ENCODE data around the gene TMEM263. TPM values are rescaled to one million over a fixed set of nuclear protein-coding genes. Genes with fewer than 3 reads are reported as not detected.

TMEM263 gene
- total and polyA plus RNA-seq, 2 of the 13 experiments (the other 11 are each of a cell fraction or from before 2014, with no cell fraction given): 25.9 to 58.6 TPM

DNA sequence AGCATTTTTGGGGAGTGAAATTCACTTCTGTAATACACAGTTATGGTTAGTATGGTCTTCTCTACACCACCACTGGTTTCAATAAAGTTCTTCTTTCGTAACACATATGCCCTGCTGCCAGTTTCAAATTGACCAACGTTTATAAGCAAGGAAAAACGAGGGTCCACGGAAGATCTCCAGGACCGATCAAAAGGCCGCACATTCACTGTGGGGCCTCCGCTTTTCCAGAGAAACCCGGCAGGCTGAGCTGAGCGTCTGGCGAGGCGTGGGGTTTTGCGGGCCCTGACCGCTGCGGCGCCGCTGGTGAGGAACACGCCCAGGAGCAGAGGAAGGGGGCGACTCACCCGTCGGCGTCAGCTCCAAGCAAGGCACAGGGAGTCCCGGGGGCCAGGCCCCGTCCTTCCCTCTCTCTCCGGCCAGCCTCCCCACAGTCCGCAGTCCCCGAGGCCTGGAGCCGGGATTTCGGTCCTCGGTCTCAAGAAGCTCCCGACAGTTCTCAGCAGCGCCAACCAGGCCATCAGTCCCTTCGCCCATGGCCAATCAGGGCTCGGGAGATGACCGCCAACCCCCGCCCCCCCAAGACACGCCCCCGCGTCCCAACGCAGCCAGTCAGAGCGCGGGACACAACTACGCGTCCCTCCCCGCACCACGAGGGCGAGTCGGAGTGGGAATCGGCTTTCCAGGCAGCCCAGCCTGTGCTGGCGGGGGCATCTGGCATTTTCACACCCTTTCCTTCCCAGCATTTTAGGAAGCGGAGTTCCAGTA, 31.1 kb downstream of the TMEM263 start, which contains the start of gene MTERF2 (continued):
- TF ChIP-seq, protein P1, sequence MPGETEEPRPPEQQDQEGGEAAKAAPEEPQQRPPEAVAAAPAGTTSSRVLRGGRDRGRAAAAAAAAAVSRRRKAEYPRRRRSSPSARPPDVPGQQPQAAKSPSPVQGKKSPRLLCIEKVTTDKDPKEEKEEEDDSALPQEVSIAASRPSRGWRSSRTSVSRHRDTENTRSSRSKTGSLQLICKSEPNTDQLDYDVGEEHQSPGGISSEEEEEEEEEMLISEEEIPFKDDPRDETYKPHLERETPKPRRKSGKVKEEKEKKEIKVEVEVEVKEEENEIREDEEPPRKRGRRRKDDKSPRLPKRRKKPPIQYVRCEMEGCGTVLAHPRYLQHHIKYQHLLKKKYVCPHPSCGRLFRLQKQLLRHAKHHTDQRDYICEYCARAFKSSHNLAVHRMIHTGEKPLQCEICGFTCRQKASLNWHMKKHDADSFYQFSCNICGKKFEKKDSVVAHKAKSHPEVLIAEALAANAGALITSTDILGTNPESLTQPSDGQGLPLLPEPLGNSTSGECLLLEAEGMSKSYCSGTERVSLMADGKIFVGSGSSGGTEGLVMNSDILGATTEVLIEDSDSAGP (CRISPR knock-in tag; IDR thresholded peaks at IDR 0.05; ENCODE audit: borderline replicate concordance): peak; percentile 72; the same call in 1 of the 2 replicates
- peak; percentile 55; the same call in 1 of the 2 replicates for TF ChIP-seq ZBTB38 (CRISPR knock-in tag; IDR thresholded peaks at IDR 0.05)
- peak; percentile 90 for TF ChIP-seq TMF1 (CRISPR knock-in tag; IDR thresholded peaks at IDR 0.05; ENCODE audit: low read depth)
- TF ChIP-seq ARID2 (CRISPR knock-in tag; IDR thresholded peaks at IDR 0.05; ENCODE audit: borderline replicate concordance): no peak
- TF ChIP-seq, protein P2, sequence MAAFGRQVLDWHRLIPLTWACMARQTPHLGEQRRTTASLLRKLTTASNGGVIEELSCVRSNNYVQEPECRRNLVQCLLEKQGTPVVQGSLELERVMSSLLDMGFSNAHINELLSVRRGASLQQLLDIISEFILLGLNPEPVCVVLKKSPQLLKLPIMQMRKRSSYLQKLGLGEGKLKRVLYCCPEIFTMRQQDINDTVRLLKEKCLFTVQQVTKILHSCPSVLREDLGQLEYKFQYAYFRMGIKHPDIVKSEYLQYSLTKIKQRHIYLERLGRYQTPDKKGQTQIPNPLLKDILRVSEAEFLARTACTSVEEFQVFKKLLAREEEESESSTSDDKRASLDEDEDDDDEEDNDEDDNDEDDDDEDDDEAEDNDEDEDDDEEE (CRISPR knock-in tag; IDR thresholded peaks at IDR 0.05): peak; percentile 83; the same call in 1 of the 2 replicates
- TF ChIP-seq, protein P3, sequence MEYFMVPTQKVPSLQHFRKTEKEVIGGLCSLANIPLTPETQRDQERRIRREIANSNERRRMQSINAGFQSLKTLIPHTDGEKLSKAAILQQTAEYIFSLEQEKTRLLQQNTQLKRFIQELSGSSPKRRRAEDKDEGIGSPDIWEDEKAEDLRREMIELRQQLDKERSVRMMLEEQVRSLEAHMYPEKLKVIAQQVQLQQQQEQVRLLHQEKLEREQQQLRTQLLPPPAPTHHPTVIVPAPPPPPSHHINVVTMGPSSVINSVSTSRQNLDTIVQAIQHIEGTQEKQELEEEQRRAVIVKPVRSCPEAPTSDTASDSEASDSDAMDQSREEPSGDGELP (IDR thresholded peaks at IDR 0.05; ENCODE audit: borderline replicate concordance, low read depth): no peak
- TF ChIP-seq, protein P4, sequence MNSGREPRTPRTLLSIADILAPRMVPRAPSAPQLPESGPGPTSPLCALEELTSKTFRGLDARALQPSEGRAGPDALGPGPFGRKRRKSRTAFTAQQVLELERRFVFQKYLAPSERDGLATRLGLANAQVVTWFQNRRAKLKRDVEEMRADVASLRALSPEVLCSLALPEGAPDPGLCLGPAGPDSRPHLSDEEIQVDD (CRISPR knock-in tag; IDR thresholded peaks at IDR 0.05; ENCODE audit: borderline replicate concordance): no peak; the same call in 1 of the 2 replicates
- TF ChIP-seq MEIS2 (CRISPR knock-in tag; IDR thresholded peaks at IDR 0.05): peak; percentile 72; the same call in 1 of the 2 replicates
- peak; percentile 54; the same call in 1 of the 2 replicates for TF ChIP-seq ZSCAN21 (CRISPR knock-in tag; IDR thresholded peaks at IDR 0.05; ENCODE audit: borderline replicate concordance)
- peak; percentile 60; the same call in 1 of the 2 replicates for TF ChIP-seq TARDBP (CRISPR knock-in tag; IDR thresholded peaks at IDR 0.05)
- TF ChIP-seq, protein P5, sequence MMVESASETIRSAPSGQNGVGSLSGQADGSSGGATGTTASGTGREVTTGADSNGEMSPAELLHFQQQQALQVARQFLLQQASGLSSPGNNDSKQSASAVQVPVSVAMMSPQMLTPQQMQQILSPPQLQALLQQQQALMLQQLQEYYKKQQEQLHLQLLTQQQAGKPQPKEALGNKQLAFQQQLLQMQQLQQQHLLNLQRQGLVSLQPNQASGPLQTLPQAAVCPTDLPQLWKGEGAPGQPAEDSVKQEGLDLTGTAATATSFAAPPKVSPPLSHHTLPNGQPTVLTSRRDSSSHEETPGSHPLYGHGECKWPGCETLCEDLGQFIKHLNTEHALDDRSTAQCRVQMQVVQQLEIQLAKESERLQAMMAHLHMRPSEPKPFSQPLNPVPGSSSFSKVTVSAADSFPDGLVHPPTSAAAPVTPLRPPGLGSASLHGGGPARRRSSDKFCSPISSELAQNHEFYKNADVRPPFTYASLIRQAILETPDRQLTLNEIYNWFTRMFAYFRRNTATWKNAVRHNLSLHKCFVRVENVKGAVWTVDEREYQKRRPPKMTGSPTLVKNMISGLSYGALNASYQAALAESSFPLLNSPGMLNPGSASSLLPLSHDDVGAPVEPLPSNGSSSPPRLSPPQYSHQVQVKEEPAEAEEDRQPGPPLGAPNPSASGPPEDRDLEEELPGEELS (CRISPR knock-in tag; IDR thresholded peaks at IDR 0.05): peak; percentile 21; the same call in 1 of the 2 replicates
- TF ChIP-seq, protein P6, sequence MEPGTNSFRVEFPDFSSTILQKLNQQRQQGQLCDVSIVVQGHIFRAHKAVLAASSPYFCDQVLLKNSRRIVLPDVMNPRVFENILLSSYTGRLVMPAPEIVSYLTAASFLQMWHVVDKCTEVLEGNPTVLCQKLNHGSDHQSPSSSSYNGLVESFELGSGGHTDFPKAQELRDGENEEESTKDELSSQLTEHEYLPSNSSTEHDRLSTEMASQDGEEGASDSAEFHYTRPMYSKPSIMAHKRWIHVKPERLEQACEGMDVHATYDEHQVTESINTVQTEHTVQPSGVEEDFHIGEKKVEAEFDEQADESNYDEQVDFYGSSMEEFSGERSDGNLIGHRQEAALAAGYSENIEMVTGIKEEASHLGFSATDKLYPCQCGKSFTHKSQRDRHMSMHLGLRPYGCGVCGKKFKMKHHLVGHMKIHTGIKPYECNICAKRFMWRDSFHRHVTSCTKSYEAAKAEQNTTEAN (CRISPR knock-in tag; conservative IDR thresholded peaks at IDR 0.05): peak; percentile 72; the same call in 1 of the 2 replicates
- TF ChIP-seq RFXANK (CRISPR knock-in tag; IDR thresholded peaks at IDR 0.05): no peak
- 0 out of 2 replicates have a peak, but pooled peaks have one; percentile 22 for TF ChIP-seq ZNF292 (CRISPR knock-in tag; IDR thresholded peaks at IDR 0.05; ENCODE audit: borderline replicate concordance, low read depth)
- TF ChIP-seq BCL6 (CRISPR knock-in tag; IDR thresholded peaks at IDR 0.05): no peak; the same call in 1 of the 2 replicates
- 0 out of 2 replicates have a peak, but pooled peaks have one; percentile 20 for TF ChIP-seq IRF2 (CRISPR knock-in tag; IDR thresholded peaks at IDR 0.05)
